Natural killer cell (primary cell): ENCODE results near the gene HK3. TPM values are rescaled to one million over a fixed set of nuclear protein-coding genes. Genes with fewer than 3 reads are reported as not detected.
A peak's percentile ranks its signal among the peaks of the same experiment; 100 is the strongest.

Experiments
- ATAC-seq, 3 donors: fragments of 150-1000 bp in 2 of 3; fragments of 200-7000 bp in 1 of 3; cut with Tn5 transposase; 1 replicate in 1 of 3; 2 replicates in 2 of 3; pipeline ENCODE4 v1.10.0; 2021; ENCODE audit warnings: mild to moderate bottlenecking in 2 of 3, moderate library complexity in 2 of 3
- DNase-seq, 2 donors: peaks; one replicate each; pipeline versions ENCODE4 v3.0.0 to v3.0.0-alpha.2; 2013 to 2021; ENCODE audit warnings: mixed read lengths in 1 of 2
- H3K27ac ChIP-seq: one replicate; pipeline ENCODE4 v1.5.1; 2013; ENCODE audit warnings: mild to moderate bottlenecking, low read length
- H3K27me3 ChIP-seq: one replicate; pipeline ENCODE4 v1.6.1; 2013; ENCODE audit warnings: low read length; ENCODE audit not compliant: control insufficient read depth, insufficient read depth
- H3K36me3 ChIP-seq: one replicate; pipeline ENCODE4 v1.6.1; 2013; ENCODE audit warnings: low read length; ENCODE audit not compliant: control insufficient read depth, insufficient read depth
- H3K4me1 ChIP-seq: one replicate; pipeline ENCODE4 v1.6.1; 2013; ENCODE audit warnings: low read length; ENCODE audit not compliant: control insufficient read depth, insufficient read depth
- H3K4me3 ChIP-seq: one replicate; pipeline ENCODE4 v1.5.1; 2013; ENCODE audit warnings: low read length
- H3K9me3 ChIP-seq: one replicate; pipeline ENCODE4 v1.6.1; 2013; ENCODE audit warnings: low read length; ENCODE audit not compliant: control insufficient read depth, insufficient read depth
- H3K27ac Mint-ChIP-seq, 2 donors: one replicate each; pipeline ENCODE4 v1.8.0; 2022; ENCODE audit warnings: mild to moderate bottlenecking in 2 of 2, mixed read lengths in 2 of 2, moderate library complexity in 1 of 2
- H3K27me3 Mint-ChIP-seq, 2 donors: one replicate each; pipeline ENCODE4 v1.8.0; 2022; ENCODE audit warnings: low read depth in 2 of 2, mixed read lengths in 2 of 2
- H3K36me3 Mint-ChIP-seq: one replicate; pipeline ENCODE4 v1.8.0; 2022; ENCODE audit warnings: mixed read lengths
- H3K4me1 Mint-ChIP-seq, 2 donors: one replicate each; pipeline ENCODE4 v1.8.0; 2022; ENCODE audit warnings: mixed read lengths in 2 of 2
- H3K4me3 Mint-ChIP-seq: one replicate; pipeline ENCODE4 v1.8.0; 2022; ENCODE audit warnings: mild to moderate bottlenecking, moderate library complexity, mixed read lengths
- H3K9me3 Mint-ChIP-seq, 2 donors: one replicate each; pipeline ENCODE4 v1.8.0; 2022; ENCODE audit warnings: mixed read lengths in 2 of 2
- CTCF ChIP-seq: fragments of 200-600 bp; IDR thresholded peaks from one replicate; pipeline ENCODE4 v1.8.0; 2022; ENCODE audit warnings: antibody characterized with exemption
- WGBS: methylation state at CpG from one replicate; pipeline ENCODE4 v1.1.7; 2013; ENCODE audit warnings: missing lambda C conversion rate; ENCODE audit not compliant: insufficient coverage; 5-methylcytosine and 5-hydroxymethylcytosine counted together
- intact Hi-C: fragments of 100-400 bp; cut with micrococcal nuclease; formaldehyde crosslinking; loops from one replicate; pipeline ENCODE4 v1.14.2; 2022
- total RNA-seq, 4 donors: library from RNA; stranded (reverse); fragments of 120-200 nt in 1 of 4; gene quantifications; one replicate each; pipeline versions ENCODE4 v1.2.3 to v1.2.4, GENCODE V29; 2013 to 2022

The HK3 gene
- total RNA-seq, 3 donors from 2014 or later (not counting 1 experiment from before 2014, with no cell fraction given) = 6.6 to 56.1 (median 26.2) TPM

DNA sequence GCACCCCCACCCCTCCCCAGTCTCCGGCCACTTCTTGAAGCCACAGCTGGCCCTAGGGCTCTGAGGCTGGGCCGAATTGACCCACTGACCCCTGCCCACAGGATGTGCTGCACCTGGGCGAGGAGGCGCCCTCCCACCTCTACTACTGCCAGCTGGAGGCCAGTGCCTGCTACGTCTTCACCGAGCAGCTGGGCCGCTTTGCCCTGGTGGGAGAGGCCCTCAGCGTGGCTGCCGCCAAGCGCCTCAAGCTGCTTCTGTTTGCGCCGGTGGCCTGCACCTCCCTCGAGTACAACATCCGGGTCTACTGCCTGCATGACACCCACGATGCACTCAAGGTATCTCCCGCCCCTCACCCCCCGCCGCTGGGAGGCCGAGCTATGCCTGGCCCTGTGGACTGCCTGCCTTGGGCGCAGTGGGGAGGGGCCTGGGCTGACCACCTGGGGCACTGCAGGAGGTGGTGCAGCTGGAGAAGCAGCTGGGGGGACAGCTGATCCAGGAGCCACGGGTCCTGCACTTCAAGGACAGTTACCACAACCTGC, 21.3 kb downstream of the HK3 start:
- H3K9me3 Mint-ChIP-seq = peaks cover 0 to 4% of the 10 kb centered on the region in 2 donors
- intact Hi-C loops = no loop called here
- H3K4me3 Mint-ChIP-seq = no peak overlapping the region
- no peaks in the 10 kb centered on the region for H3K36me3 Mint-ChIP-seq
- peaks cover 15 to 31% of the 10 kb centered on the region in 2 donors for H3K4me1 Mint-ChIP-seq
- no peak overlapping the region for H3K27ac Mint-ChIP-seq
- no peak overlapping the region for H3K4me3 ChIP-seq
- DNase-seq (no peak), ATAC-seq (no peak)
- H3K36me3 ChIP-seq = no peaks in the 10 kb centered on the region
- peaks cover 12 to 13% of the 10 kb centered on the region in 2 donors for H3K27me3 Mint-ChIP-seq
- peaks cover 31% of the 10 kb centered on the region for H3K4me1 ChIP-seq
- H3K27ac ChIP-seq = no peak overlapping the region
- peaks cover 8% of the 10 kb centered on the region for H3K9me3 ChIP-seq
- H3K27me3 ChIP-seq = peaks cover 10% of the 10 kb centered on the region
- 84% methylated on average over 21 of the region's 21 CpGs for WGBS
- TF ChIP-seq CTCF = no peak

GRCh38 chr5:176876506-176877431, 22.4 kb downstream of the HK3 start:
- Mint-ChIP-seq H3K9me3 (peaks cover 0 to 6% of the 10 kb centered on the region in 2 donors), H3K27me3 (peaks cover 9 to 13% of the 10 kb centered on the region in 2 donors), H3K27ac (no peak overlapping the region), H3K4me1 (peaks cover 15 to 32% of the 10 kb centered on the region in 2 donors), H3K4me3 (no peak overlapping the region), H3K36me3 (no peaks in the 10 kb centered on the region)
- intact Hi-C loops = no loop called here
- Histone ChIP-seq H3K36me3 (no peaks in the 10 kb centered on the region), H3K27ac (no peak overlapping the region), H3K4me1 (peaks cover 31% of the 10 kb centered on the region), H3K4me3 (no peak overlapping the region), H3K9me3 (peaks cover 8% of the 10 kb centered on the region), H3K27me3 (peaks cover 10% of the 10 kb centered on the region)
- ATAC-seq (no peak), DNase-seq (no peak)
- 75% methylated on average over 23 of the region's 24 CpGs for WGBS
- TF ChIP-seq CTCF = no peak

GRCh38 chr5:176875783-176876505, 23.2 kb downstream of the HK3 start:
- peaks cover 8% of the 10 kb centered on the region for H3K9me3 ChIP-seq
- no peak overlapping the region for H3K4me3 ChIP-seq
- intact Hi-C loops = no loop called here
- DNase-seq (peak in 1 of 2 donors; percentile 26), ATAC-seq (peak; percentile 49 to 79 (median 59))
- H3K27me3 Mint-ChIP-seq = peaks cover 9 to 13% of the 10 kb centered on the region in 2 donors
- peaks cover 10% of the 10 kb centered on the region for H3K27me3 ChIP-seq
- no peak for TF ChIP-seq CTCF
- H3K27ac ChIP-seq = no peak overlapping the region
- no peaks in the 10 kb centered on the region for H3K36me3 ChIP-seq
- peaks cover 15 to 32% of the 10 kb centered on the region in 2 donors for H3K4me1 Mint-ChIP-seq
- H3K36me3 Mint-ChIP-seq = no peaks in the 10 kb centered on the region
- peak overlapping the region in 1 of 2 donors; percentile 18 for H3K27ac Mint-ChIP-seq
- H3K4me3 Mint-ChIP-seq = peak overlapping the region; percentile 72
- WGBS = 5% methylated on average over 25 of the region's 27 CpGs
- H3K4me1 ChIP-seq = peaks cover 31% of the 10 kb centered on the region
- H3K9me3 Mint-ChIP-seq = peaks cover 0 to 6% of the 10 kb centered on the region in 2 donors
